GM19372 (cell line): ENCODE results near the gene COL24A1.
"Not testable (repeated sequence)": the region's sequence is repeated elsewhere in the genome, so short reads cannot be mapped to it uniquely, and the experiment has no call there.

Experiments used
- ATAC-seq: cut with Tn5 transposase; IDR thresholded peaks from one replicate; pipeline ENCODE4 v1.9.1; 2021; ENCODE audit warnings: mild to moderate bottlenecking, low read depth, moderate library complexity; ENCODE audit not compliant: unreplicated experiment

Gene COL24A1

GRCh38 chr1:86085741-86086409, 70.7 kb downstream of the COL24A1 start:
- ATAC-seq: no peak

- ATAC-seq: no peak
Observed at GRCh38 chr1:86084998-86085397, 71.6 kb downstream of the COL24A1 start.

GRCh38 chr1:86082183-86082582, 74.4 kb downstream of the COL24A1 start:
- ATAC-seq: no peak

- ATAC-seq: not testable (repeated sequence)
Observed at GRCh38 chr1:86072474-86072873, 84.1 kb downstream of the COL24A1 start.

GRCh38 chr1:86071870-86072269, 84.7 kb downstream of the COL24A1 start:
- not testable (repeated sequence) for ATAC-seq

GRCh38 chr1:86069757-86070145, 86.8 kb downstream of the COL24A1 start:
- no peak for ATAC-seq

- no peak for ATAC-seq
Observed at GRCh38 chr1:86068841-86069756, 87.5 kb downstream of the COL24A1 start.

- ATAC-seq: no peak
Observed at GRCh38 chr1:86068271-86068721, 88.3 kb downstream of the COL24A1 start.

- no peak for ATAC-seq
Observed at GRCh38 chr1:86067626-86068025, 88.9 kb downstream of the COL24A1 start.

GRCh38 chr1:86064899-86065298, 91.7 kb downstream of the COL24A1 start:
- no peak for ATAC-seq

- ATAC-seq: no peak
Observed at GRCh38 chr1:86063721-86064120, 92.9 kb downstream of the COL24A1 start.

GRCh38 chr1:86062453-86062852, 94.1 kb downstream of the COL24A1 start:
- ATAC-seq: no peak

- ATAC-seq: no peak
Observed at GRCh38 chr1:86061551-86061990, 95.0 kb downstream of the COL24A1 start.

- ATAC-seq: no peak
Observed at GRCh38 chr1:86054396-86054795, 102.2 kb downstream of the COL24A1 start.

GRCh38 chr1:86052948-86053698, 103.4 kb downstream of the COL24A1 start:
- ATAC-seq: no peak

GRCh38 chr1:86035101-86035500, 121.5 kb downstream of the COL24A1 start:
- ATAC-seq: no peak

GRCh38 chr1:86030180-86030579, 126.4 kb downstream of the COL24A1 start:
- ATAC-seq: no peak

GRCh38 chr1:86018283-86018923, 138.2 kb downstream of the COL24A1 start:
- ATAC-seq: no peak

- no peak for ATAC-seq
Observed at GRCh38 chr1:86016076-86016759, 140.4 kb downstream of the COL24A1 start.

GRCh38 chr1:86015375-86015774, 141.2 kb downstream of the COL24A1 start:
- no peak for ATAC-seq
